Measurements from ENCODE around the gene ALDH3B2.
"Not testable (repeated sequence)": the region's sequence is repeated elsewhere in the genome, so short reads cannot be mapped to it uniquely, and the experiment has no call there.

ALDH3B2 gene

DNA sequence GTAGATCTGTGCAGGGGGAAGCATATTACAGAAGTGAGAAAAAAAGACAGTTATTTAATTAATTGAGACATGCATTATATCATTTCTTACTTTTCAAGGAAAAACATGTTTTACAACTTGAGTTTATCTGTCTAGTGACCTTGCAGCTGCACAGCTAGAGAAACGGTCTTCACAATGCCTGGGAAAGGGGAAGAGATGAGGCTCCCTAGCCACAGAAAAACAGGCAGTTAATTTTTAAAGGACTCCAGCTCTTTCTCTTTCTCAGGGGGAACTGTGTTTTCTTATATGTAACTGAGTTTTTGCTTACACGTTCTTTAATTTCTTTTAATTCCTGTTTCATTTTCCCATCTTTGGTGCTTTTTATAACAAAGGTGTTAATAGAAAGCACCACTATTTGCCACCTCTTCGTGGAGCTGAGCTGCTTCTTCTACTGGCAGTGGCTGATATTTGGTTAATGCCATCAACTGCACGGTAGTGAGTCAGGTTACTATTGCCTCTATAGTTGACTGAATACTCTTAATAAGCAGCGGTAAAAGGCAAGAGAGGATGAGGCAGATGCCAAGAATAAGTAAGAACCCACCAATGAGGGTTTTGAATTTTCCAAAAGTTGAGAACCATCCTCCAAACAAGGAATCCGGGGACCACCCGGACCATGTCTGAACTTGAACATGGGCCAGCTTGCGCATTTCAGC lies 11.4 kb upstream of the ALDH3B2 start:
- not testable (repeated sequence) for DNase-seq (ENCODE audit: low read depth in 2 of 2)

DNA sequence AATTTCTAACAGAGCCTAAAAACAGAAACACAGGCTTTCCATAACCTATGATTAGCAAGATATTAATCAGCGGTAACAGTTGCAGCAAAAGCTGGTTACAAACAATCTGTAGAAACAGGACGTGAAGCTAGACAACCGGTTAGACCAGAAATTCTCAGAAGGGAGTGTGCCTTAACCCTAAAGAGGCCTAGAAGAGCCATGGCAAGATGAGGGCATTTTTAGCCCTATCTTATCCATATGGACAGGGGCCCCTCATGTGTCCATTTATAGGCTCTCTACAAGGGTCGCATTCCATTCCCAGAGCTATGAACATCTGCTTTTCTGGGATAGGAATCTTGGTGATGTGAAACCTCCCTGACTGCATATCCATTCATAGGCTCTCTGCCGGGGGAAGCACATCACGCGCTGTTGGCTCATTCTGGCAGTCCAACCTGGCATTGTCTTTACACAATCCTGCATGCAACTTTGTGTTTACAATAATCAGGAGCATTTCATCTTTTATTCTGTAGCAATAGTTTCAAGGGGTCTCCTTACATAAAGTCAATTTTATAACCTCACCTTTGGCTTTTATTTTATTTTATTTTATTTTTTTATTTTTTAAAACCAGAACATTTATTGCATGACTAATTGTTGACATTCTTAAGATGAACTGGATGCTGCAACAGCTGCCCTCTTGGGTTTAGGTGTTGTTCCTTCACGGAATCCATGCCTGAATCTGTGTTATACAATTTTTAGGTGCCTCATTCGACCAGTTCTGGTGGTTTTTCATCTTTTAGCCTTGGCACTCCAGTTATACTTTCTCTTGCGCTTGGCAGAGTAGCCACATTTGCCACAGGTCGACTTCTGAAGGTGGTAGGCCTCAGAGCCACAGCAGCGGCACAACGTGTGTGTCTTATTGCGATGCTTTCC lies 8.0 kb upstream of the ALDH3B2 start:
- DNase-seq (ENCODE audit: low read depth in 2 of 2): not testable (repeated sequence)

DNA sequence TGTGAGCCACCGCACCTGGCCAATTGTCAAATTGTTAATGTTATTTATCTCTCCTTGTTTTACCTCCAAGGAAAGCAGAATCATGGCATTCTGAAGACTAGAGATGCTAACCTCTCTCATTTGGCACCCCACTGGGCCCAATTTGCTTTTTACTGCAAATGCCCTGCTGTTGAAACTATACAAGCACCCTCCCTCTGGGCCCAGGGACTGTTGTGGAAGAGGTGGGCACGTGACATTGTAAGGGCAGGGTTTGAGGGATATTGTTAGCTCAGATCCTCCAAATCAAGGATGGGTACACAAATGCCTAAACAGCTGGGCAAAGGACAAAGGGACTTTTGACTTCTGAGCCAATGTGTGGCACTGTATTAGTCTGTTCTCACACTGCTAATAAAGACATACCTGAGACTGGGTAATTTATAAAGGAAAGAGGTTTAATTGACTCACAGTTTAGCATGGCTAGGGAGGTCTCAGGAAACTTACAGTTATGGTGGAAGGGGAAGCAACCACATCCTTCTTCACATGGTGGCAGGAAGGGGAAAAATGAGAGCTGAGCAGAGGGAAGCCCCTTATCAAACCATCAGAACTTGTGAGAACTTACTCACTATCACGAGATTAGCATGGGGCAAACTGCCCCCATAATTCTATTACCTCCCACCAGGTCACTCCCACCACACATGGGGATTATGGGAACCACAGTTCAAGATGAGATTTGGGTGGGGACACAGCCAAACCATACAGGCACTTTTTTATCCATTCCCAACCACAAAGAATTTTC lies 6.5 kb upstream of the ALDH3B2 start:
- no peak for DNase-seq (ENCODE audit: low read depth in 2 of 2)

DNA sequence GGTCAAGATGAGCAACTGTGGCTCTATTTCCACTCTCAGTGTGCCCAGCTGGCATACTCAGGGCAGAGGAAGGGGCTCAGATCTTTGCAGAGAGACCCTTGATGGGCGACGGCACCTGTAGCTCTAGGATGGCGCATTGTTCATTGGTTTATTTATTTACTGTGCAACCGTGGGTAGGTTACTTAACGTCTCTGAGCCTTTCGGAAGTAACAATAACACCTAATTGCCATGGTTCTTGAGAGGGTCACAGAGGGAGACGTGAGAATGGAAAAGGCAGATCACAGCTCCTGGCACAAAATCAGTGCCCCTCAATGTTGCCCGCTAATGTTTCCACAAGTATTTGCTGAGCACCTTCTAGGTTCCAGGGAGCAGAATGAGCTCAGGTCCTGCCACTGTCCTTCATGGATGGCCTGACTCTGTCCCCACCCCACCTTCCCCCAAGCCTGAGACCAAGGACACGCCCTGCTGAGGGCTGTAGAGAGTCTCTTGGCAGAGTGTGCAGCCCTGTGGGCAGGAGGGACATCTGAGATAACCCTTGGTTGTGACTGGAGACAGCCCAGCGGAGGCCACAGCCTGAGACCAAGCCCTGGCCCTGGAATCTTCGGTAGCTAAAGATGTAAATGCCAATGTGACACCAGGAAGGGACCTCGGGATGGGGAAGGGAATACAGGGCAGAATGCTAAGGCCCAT lies 780 bp upstream of the ALDH3B2 start:
- DNase-seq (ENCODE audit: low read depth in 2 of 2): no peak

DNA sequence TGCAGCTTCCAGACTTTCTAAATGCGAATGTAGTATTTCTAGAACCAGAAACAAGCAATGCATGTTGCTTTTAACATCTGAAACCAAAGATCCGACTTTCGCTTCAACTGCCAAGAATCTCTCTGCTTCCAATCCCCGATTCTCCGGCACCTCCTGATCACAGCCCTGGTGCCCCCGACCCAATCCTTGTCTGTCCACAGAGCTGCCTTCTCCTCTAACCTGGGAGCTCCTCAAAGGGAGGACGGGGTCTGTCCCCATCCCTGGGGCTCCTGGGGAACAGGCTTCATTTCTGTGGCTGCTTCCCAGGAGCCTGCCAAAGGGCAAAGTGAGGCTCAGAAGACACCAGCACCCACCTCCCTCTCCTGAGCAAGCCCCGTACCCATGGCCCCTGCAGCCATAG lies 521 bp downstream of the ALDH3B2 start:
- no peak for DNase-seq (ENCODE audit: low read depth in 2 of 2)

DNA sequence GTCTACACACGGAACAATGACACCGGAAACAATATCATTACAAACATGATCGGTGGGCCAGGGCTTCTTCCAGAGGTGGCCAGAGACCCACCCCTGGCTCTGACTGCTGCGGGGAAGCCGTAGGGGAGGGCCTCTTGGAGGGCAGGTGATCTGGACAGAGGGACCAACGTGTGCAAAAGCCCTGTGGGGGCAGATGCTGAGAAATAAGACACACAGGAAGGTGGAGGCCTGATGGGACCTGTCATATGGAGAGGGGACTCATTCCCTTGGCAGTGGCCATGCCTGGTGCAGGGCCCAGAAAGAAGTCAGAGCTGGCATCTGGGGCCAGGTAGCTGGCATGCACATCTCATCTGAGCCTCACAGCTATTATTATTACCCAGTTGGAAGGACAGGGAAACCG lies 1.1 kb downstream of the ALDH3B2 start:
- no peak for DNase-seq (ENCODE audit: low read depth in 2 of 2)

DNA sequence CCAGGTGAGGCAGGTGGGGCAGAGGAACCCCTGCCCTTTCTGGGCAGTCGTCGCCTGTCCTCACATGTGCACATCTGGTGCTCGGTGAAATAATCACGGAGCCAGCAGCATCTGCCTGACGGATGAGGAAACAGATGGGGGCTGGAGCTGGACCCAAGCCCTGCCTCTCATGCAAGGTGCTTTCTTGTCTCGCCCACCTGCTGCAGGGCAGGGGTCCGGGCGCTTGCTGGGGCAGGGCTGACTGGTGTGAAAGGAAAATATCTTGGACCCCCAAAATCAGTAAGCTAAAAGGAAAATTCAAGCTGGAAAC lies 3.3 kb downstream of the ALDH3B2 start:
- DNase-seq (ENCODE audit: low read depth in 2 of 2): no peak

DNA sequence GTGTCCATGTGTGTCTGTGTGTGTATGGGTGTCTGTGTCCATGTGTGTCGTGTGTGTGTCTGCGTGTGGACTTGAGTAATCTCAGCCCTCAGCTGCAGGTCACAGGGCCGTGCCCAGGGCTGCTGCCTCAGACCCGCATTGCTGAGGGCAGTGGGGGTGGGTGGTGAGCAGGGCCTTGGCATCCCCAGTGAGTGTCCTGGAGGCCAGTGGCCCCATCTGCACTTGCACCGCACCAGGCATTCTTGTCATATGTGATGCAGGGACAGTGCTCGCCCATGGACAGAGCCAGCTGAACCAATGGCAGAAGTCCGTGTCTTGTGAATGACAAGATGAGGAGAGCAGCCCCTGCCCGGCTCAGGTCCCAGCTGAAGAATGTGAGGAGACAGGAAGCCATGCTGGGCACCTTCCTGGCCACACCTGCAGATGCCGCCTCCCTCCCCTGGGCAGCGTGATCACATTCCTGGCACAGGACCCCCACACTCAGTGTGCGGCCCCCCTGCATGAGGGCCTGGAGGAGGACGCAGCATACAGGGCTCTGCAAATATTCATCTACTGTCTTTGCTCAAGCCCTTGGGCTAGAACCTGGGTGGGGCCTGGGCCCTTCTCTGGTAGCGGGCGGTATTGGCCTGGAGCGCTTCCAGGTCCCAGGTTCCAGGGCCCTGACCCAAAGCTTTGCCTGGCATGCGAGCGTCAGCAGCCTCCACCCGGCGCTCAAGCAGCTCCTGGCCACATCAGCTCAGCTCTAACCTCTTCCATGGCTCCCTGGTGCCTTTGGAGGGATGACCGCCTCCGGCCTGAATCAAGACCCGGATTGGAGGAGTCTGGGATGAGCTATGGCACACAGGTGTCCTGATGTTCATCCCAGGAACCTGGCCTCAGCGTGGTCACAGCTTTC lies 3.9 kb downstream of the ALDH3B2 start:
- DNase-seq (ENCODE audit: low read depth in 2 of 2): no peak

DNA sequence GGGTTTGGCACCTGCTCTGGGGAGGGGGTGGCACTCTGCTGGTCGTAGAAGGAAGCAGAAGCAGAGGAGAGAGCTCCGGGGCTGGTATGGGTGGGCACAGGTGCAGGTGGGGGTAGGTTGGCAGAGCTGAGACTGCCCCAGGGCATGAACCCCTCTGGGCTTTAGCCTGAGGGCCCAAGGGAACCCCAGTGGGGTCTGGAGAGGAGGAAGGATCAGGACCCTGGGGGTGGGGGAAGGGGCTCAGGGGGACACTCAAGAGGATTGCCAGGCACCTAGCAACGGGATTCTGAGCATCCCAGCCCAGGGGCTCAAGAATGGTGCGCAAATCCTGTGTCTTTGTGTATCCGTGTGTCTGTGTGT lies 6.3 kb downstream of the ALDH3B2 start:
- DNase-seq (ENCODE audit: low read depth in 2 of 2): no peak

DNA sequence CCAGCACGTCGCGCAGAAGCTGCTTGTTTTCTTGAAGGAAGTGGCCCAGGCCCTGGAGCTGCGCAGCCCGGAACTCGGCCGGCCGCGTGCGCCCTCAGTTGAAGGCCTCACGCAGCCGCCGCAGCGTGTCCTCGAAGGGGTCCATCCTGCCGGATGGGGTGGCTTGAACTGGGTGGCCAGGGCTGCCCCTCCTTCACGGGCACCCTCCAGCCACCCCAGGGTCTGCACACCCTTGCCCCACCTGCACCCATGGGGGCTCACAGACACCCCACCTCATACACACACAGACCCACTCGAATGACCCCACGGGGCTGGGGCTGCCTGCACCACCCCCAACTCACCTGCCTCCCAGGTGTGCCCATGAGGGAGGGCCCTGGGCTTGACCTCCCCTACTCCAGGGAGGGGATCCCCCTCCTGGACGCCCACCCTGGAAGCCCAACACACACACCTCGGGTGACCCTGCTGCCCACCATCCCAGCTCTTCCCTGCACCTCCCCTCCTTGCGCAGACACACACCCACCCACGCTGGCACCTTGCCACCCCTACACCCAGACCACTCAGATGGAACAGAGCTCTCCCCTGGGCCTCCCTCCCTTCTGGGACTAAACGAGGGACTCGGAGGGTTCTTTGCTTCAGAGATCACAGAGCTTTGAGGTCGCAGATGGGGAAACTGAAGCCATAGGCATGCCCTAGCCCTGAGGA lies 6.8 kb downstream of the ALDH3B2 start:
- no peak for DNase-seq (ENCODE audit: low read depth in 2 of 2)

DNA sequence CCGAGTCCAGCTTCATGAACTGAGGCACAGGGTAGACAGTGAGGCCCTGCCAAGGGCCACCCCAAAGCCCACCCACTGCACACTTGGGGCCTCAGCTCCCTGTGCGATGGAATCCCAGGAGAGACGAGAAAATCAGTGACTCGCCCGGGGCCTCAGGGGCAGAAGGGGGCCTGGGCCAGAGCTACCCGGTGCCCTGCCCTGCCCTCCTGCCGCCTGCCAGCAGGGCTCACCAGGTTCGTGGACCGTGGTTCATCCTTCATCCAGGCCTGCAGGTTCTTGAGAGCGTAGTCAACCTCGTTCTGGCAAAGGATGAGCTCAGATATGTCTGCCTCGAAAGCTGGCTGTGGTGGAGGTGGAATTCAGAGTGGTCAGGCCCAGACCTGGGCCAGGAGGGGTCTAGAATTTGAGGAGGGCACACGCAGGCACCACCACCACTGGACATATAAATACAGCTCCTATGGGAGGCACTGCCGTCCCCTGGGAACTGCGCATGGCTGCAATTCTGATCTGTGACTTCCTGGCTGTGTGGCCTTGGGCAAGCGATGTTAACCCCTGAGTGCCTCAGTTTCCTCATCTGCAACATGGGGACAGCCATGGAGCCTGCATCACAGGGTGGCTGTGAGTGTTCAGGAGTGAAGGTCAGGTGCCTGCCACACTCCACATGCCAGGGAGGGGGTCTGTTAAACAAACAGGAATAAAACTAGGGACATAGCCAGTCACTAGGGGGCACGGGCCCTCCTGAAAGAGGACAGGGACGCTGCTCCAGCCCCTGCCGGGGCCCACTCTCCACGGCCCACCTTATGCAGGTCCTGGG lies 7.5 kb downstream of the ALDH3B2 start:
- no peak for DNase-seq (ENCODE audit: low read depth in 2 of 2)

DNA sequence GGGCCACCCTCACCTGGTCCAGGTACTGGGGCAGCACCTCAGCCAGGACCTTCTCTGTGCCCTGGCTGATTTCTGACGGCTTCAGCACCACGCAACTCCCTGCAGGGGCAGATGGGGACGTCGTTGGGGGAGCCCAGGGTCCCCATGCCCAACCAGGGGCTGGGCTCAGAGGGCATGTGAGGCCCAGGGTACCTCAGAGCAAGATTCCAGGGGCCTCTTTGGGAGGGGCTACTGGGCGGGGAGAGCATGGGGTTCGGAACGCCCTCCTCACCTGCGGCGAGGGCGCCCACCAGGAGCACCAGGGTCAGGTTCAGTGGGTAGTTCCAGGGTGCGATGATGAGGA lies 8.1 kb downstream of the ALDH3B2 start:
- DNase-seq (ENCODE audit: low read depth in 2 of 2): no peak

DNA sequence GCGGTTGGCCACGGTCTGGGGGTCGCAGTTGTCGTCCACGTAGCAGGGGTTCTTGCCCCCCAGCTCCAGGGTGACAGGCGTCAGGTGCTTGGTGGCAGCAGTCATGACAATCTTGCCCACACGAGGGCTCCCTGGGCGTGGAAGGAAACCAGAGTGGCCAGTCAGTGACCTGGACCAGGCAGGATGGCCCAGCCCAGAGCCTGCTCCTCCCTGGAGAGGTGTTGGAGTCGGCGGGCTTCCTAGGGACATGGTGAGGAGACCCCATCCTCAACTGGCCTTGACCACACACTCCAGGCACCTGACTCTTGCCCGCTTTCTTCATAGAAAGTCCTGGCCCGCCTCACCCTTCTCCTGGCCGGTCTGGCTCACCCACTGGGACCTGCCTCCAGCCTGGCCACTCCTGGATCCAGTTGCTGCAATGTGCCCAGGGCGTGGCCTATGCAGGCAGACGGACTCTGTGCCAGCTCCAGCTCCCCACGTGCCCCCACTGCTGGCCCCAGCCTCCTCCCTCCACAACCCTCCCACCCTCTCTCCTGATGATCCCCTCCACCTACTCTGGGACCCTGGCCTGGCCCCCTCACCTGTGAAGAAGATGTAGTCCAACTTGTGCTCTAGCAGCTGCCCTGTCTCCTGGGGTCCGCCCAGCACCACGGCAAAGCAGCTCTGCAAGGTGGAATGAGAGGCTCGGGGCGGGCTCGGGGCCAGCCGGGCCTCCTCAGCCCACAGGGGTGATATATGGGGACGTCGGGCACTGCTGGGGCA lies 8.7 kb downstream of the ALDH3B2 start:
- DNase-seq (ENCODE audit: low read depth in 2 of 2): no peak

DNA sequence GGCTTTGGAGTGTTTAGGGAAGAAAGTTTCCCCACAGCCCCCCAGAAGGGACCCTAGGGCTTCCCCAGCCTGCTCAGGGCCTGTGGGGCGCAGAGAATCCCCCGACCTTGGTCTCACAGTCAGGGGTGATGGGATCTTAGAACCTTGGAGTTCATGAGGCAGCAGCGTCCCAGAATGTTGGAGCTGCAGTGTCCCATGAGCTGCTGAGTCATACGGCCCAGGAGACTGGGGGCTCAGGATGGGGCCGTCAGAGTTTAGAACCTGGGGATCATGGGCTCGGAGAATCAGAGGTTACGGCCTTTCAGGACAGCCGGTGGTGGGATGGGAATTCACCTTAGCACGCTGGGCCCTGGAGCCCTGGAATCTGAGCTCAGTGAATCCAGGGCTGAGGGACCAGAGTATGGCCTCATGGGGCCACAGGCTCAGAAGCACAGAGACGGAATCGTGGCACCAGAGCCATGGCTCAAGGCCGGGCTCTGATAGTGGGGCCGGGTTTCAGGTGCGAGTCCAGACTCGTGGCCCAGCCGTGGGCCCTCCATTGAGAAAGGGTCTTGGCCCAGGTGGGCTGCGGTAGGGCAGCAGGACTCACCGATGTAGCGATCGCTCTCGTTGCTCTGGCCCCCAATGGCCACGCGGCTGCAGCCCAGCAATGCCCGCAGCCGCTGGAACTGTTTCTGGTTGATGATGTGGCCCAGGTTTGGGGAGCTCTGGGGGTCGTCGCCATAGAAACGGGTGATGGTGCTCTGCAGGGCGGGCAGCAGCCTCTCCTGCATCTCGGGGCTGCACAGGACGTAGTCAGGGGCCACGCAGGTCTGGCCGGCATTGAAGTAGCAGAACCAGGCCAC lies 9.5 kb downstream of the ALDH3B2 start:
- no peak for DNase-seq (ENCODE audit: low read depth in 2 of 2)

DNA sequence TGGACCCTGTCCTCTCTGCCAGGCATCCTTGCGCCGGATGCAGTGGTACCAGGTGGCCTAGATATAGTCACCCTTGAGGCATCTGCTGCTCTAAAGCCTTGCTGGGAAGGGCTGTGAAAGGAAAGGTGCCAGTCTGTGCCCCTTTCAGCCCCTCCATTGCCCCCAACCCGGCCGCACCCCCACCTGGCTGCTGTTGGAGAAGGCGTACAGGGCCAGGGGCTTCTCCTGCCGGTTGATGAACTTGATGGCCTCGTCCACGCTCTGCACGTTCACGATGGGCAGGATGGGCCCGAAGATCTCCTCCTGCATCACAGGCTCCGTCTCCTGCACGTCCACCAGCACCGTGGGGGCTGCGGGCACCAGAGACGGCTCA lies 10.2 kb downstream of the ALDH3B2 start:
- DNase-seq (ENCODE audit: low read depth in 2 of 2): no peak

DNA sequence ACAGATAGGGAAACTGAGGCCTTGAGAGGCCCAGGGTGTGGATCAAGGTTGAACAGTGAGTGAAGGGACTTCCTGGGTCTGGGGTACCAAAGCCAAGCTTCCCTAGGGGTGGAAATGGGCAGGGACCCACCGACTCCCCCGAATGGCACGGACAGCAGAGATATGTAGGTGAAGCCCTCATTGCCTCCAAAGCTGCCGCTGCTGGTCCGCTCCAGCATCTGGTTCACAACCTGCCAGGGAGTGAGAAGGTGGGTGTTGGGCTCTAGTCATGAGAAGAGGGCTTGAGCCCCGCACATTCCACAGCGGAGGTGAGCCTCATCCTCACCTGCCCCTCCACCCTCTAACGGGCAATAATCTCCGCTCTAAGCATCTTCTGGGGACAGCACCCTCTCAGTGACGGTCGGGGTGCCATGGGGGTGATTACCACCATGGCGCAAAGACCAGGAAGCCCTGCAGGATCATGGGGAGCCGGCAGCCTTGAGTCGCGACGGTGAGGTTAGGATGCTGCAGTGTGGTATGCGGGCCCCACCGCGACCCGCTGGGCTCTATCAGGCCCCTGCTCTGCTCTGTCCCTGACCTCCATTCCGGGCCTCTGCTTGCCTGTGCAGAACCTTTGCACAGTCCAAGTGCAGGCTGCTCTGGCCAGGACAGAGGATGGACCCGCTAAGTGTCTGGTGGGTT lies 10.8 kb downstream of the ALDH3B2 start:
- DNase-seq (ENCODE audit: low read depth in 2 of 2): no peak

DNA sequence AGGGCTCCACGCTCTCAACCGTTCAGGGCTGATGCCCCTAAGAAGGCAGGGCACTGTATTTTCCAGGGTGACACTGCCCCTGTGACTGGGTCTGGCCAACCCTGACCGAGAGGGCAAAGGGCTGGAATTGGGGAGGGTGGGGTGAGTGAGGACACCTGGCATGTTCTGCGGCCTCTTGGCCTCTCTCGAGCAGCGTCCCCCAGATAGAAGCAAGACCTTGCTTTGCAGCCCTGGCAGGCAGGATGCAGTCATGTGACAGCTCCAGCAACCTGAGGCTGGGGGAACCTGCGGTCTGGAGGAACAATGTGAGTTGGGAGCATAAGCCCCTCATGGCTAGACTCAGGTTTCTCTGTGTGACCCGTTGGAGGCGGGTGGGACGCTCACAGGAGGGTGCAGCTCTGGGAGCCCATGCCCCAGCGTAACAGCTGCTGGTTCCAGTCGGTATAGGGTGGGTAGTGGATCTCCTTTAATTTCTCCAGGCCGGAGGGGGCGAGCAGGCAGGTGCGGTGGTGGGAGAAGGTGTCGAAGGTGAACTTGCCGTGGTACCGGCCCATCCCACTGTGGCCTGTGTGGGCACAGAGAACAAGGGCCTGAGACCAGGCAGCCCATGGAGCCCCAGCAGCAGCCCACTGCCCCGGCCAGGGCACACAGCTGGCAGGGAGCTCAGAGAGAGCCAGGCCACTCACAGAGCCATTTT lies 11.4 kb downstream of the ALDH3B2 start:
- DNase-seq (ENCODE audit: low read depth in 2 of 2): no peak
